Measurements from ENCODE around the gene ABHD12. TPM values are rescaled to one million over a fixed set of nuclear protein-coding genes. Genes with fewer than 3 reads are reported as not detected.
"Not testable (repeated sequence)": the region's sequence is repeated elsewhere in the genome, so short reads cannot be mapped to it uniquely, and the experiment has no call there.

The ABHD12 gene
- total RNA-seq, 1 donor from 2014 or later: 25.0 TPM

DNA sequence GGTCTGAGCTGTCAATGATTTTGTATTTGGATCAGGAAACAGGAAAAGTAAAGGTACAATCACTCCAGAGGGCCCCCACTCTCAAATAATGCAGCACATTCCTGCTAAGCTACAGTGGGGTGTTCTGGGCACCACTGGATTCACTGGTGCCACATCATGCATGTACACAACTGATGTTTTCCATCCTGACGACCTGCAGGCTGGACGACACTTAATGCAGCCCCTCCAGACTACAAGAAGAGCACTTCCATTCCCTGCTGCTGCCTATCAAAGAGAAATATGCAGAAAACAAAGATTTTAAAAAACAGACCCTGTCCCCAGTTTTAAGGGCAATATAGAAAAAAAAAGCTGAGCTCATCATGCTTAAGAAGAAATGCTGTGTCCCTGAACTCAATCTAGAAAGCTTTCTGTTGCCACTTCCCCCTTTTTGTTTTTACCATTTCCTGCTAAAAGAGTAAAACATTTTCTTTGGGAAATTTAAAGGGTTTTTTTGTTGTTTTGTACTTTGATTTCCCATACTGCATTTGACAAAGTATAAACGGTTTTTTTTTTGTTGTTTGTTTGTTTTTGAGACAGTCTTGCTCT, 35.5 kb downstream of the ABHD12 start:
- ATAC-seq (no peak), DNase-seq (ENCODE audit: low spot score) (no peak)

DNA sequence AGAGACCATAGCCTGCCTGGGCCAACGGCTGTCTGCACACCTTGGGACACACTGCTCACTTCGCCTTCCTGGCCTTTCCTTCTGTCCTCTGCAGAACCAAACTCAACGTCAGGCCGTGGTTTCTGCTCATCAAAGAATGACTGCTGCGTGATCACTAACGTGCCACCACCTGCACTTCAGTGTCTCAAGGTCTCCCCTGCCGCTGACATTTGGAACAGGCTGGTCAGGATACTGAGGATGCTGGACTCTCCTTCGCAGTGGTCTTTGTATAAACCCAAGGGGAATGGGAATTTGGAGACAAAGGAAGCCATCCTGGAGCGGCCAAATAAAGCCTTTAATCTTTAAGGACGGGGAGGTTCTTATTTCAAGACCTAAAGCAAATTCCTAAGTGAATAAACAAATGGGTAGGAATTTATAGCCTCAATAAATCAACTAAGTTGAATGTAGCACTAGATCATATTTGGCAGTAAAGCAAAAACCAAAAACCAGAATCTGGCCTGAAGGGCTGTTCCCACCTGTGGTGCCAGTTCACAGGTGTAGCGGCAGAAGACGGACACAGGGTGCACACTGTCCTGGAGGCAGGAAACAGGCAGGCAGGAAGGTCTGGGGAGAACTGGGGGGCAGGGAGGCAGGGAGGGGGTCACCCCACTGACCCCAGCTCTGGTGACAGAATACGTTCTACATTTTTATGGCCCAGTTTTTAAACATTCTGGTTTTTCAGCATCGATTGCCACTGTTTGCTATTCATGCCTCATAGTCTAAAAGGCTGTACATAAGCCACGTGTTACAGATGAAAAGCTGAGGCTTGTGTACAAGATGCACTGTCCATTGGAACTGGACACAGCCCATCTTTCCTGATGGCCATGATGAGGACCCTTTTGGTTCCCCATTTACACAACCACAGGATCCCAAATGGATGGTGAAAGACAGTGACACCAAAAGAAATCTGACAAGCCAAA, 36.6 kb downstream of the ABHD12 start:
- ATAC-seq (no peak), DNase-seq (ENCODE audit: low spot score) (no peak)

DNA sequence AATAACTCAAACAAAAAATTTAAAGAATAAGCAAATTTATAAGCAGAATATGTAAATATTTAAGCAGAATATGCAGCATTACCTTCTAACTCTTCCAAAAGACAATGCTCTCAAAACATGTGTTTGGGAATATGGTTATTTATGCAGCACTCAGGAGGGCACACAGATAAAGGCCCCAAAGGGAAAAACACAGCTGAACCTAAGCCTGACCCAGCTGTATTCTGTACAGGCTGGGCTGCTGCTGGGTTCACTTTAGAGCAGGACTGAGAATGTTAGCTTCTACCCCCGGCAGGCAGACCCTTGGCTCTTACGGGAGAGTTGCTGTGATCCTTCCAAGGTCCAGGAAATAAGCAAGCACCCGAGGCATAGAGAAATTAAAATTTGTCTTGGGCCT, 37.3 kb downstream of the ABHD12 start:
- DNase-seq (ENCODE audit: low spot score) (no peak), ATAC-seq (no peak)

DNA sequence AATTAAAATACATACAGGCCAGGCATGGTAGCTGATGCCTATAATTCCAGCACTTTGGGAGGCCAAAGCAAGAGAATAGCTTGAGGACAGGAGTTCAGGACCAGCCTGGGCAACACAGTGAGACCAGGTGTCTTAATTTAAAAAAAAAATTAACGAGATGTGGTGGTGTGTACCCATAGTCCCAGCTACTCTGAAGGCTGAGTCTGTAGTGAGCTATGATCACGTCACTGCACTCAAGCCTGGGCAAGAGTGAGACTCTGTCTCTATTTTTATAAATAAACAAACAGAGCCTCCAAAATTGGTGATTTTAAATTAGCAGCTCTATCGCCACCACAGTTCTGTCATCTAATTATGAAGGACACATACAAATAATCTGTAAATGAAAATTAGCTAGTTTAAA, 37.9 kb downstream of the ABHD12 start:
- DNase-seq (ENCODE audit: low spot score): no peak
- ATAC-seq: no peak

DNA sequence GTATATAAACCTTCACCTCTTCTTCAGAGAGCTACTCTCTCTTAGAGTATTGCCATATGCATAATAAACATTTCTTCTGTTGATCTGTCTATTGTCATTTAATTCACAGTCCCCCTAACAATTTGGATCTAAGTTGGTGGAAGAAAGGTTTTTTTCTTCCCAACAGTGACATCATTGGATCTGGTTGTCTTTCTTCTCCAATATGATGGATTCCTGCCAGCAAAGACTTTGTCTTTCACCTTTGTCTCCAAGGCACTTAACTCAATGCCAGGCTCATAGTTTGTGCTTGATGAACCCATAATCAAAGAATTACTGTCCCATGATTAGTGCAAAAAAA, 39.6 kb downstream of the ABHD12 start:
- no peak for ATAC-seq

DNA sequence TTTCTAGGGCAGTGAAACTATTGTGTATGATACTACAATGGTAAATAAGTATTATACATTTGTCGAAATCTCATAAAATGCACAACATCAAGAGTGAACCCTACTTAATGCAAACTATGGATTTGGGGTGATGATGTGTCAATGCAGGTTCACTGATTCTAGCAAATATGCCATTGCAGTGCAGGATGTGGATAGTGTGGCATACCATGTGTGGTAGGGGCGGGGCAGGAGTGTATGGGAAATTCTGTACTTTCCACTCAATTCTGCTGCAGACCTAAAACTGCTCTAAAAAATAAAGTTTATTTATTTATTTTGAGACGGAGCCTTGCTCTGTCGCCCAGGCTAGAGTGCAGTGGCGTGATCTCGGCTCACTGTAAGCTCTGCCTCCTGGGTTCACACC, 44.3 kb downstream of the ABHD12 start:
- no peak for DNase-seq (ENCODE audit: low spot score)
- ATAC-seq: no peak

More for the DNA sequence above, 39.6 kb downstream of the ABHD12 start:
- DNase-seq (ENCODE audit: low spot score): no peak

DNA sequence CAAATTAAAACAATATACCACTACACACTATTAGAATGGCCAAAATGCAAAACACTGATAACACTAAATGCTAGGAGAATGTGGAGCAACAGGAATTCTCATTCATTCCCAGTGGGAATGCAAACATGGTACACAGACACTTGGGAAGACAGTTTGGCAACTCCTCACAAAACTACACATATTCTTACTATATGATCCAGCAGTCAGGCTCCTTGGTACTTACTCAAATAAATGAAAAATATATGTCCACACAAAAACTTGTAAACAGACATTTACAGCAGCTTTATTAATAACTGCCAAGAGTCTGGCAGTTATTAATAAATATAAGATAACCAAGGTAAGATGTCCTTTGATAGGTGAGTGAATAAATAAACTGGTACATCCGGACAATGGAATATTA, 44.9 kb downstream of the ABHD12 start:
- DNase-seq (ENCODE audit: low spot score): no peak
- ATAC-seq: no peak

DNA sequence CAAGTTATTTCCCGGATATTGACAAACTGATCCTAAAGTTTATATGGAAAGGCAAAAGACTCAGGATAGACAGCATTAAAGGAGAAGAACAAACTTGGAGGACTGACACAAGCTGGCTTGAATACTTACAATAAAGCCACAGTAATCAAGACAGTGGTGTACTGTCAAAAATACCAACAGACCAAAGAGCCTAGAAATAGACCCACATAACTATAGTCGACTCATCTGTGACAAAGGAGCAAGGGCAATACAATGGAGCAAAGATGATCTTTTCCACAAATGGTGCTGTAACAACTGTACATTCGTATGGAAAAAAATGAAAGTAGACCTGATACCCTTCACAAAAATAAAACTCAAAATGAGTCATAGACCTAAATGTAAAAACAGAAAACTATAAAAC, 46.0 kb downstream of the ABHD12 start:
- ATAC-seq: no peak
- no peak for DNase-seq (ENCODE audit: low spot score)

DNA sequence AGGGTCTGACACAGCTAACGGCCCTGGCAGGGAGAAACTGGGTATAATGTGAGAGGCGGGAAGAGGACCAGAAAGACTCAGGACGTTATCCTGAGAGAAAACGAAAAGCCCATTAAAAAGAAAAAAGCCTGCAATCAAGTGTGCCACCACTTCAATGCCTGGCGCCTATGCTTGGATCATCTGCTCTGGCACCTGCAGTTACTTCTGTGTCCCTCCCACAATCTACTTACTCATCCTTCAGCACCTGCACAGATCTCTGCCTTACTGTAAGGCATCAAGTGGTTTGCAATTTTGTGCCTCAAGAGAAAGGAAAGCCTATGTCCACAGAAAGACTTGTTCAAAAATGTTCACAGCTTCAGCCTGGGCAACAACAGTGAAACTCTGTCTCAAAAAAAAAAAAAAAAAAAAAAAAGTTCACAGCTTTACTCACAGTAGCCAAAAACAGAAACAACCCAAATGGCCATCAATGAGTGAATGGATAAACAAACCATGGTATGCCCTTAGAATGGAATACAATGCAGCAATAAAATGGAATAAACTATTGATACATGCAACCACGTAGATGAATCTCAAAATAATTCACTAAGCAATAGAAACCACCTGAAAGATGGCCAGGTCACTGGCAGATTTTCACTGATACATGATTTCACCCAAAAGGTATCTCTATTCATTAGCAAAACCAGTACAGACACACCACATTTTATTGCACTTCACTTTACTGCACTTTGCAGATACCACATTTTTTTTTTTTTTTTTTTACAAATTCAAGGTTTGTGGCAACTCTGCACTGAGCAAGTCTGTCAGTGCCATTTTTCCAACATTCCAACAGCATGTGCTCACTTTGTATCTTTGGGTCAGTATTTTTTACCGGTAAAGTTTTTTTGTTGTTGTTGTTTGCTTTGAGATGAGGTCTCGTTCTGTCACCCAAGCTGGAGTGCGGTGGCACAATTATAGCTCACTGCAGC, 48.6 kb downstream of the ABHD12 start:
- DNase-seq (ENCODE audit: low spot score): no peak

DNA sequence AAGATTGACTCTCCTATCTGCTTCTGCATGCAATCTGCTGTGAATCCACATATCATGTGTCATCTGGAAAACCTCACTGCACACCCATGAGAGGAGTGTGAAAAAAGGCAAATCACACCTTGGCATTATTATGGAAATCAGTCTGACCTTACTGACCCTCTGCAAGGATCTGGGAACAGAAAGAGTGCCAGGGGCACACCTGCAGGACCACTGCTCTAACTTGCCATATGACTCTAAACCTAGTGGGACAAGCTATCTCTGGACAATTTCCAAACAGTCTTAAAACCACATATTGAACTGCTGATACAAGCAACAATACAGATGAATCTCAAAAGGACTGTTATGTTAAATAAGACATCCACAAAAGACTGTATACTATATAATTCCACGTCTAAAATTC, 50.3 kb downstream of the ABHD12 start:
- ATAC-seq (no peak), DNase-seq (ENCODE audit: low spot score) (no peak)

More for the DNA sequence above, 48.6 kb downstream of the ABHD12 start:
- no peak for ATAC-seq

DNA sequence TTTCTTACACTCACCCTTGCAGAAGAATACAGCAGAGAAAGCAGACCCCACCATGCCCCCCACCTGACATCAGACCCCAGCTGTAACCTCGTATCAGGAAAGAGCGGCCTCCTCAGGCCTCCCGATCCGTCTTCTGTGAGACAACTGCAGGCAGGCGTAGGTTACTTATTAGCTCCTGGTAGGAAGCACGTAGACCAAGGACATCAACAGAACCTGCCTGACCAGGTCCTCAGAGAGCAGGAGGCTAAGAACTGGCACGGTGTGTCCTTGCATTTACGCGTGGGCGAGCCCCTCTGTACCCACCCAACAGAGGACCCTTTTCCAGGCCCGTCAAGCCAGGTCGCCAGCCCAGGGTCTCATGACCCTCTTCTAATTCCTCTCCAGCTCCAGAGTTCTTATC, 51.0 kb downstream of the ABHD12 start:
- no peak for DNase-seq (ENCODE audit: low spot score)

DNA sequence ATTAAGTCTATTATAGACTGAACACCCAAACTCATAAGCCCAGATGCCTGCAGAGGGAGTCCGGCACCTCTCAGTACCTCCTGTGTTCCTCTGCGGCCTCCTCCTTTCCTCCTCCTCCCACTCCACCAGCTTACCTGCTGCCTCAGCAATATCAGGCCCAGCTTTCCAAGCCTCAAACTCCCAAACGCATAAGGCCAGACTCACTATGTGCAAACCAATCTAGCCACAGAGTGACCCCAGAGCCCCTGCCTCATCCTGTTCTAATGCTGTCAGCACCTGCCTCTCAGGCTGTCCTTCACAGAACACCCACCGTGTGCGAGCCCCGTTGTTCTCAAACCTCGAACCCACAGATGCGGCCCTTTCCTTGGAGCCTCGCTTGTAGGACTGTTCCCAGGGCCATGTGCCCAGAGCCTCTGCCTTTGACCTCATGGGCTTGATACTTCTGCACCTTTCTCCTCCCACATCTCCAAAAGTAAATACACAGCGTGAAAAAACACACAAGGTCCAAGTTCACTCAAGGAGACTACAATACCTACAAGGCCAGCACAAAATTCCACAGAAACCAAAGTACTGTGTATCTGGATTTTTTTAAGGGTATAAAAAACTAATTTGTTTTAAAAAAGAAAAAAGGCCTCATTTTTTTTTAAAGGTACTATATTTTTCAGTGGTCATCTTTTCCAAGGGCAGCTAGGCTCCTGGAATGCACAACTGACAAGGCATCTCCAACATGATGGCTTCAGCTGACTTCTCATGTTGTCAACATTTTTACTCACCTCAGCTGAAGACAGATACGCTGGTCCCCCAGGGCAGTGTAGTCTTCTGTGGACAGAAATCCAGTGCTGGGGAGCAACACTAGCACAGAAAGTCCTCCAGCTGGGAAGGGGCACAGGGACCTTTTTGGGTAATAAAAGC, 52.3 kb downstream of the ABHD12 start:
- peak; percentile 74 for DNase-seq (ENCODE audit: low spot score)
- ATAC-seq: peak; percentile 94

More for the DNA sequence above, 51.0 kb downstream of the ABHD12 start:
- no peak for ATAC-seq

DNA sequence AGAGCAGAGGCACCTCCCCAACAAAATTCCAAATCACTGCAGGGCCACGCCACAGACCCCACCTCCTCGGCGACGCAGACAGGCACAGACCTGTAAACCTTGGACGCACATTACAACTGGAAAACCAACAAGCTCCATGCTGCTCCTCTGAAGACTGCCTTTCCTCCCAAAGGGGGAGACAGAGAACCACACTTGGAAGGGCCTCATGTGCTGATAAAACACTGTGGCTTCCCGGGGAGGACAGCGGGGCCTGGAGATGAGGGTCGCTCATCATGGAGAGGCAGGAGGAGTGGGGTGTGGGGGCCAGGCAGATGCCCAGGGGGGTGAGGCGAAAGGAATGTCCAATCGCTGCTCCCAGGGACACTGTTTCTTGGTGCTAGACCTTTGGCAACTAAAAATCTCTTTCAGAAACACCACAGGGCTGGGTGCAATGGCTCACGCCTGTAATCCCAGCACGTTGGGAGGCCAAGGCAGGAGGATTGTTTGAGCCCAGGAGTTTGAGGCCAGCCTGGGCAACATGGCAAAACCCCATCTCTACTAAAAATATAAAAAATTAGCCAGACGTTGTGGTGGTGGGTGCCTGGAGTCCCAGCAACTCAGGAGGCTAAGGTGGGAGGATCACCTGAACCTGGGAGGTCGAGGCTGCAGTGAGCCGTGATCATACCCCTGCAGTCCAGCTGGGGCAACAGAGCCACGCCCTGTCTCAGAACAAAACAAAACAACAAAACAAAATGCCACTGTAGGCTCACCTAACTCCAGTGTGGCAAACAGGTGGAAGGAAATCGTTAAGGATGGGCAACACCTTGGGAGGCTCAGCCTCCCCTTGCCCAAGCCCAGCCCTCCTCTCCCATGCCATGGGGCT, 53.8 kb downstream of the ABHD12 start:
- DNase-seq (ENCODE audit: low spot score) (peak; percentile 56), ATAC-seq (peak; percentile 80)

DNA sequence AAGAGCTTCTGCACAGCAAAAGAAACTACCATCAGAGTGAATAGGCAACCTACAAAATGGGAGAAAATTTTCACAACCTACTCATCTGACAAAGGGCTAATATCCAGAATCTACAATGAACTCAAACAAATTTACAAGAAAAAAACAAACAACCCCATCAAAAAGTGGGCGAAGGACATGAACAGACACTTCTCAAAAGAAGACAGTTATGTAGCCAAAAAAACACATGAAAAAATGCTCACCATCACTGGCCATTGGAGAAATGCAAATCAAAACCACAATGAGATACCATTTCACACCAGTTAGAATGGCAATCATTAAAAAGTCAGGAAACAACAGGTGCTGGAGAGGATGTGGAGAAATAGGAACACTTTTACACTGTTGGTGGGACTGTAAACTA, 55.7 kb downstream of the ABHD12 start:
- DNase-seq (ENCODE audit: low spot score); ATAC-seq: not testable (repeated sequence)

DNA sequence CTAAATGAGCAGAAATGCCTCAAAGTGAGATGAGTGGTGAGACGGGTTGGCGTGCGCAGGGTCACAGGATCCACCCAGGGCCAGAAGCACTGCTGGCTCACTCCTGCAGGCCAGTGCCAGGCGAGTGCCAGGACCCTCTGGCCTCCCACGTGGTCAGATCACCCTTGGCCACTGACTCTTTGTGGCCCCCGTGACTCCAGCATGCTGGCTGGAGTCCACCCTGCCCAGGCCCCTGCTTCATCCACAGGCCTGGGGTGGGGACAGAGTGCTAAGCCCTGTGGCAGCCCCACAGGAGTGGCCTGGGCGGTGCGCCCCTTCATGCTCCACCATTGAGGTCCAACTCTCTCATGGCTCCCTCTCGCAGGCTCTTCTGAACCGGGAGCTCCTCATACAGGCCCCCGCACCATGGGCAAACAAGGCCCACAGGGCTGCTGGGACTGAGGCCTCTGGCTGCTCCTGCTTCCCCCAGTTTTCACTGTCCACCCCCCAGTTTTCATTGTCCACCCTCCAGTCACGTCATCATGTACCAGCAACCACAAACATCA, 61.6 kb downstream of the ABHD12 start:
- DNase-seq (ENCODE audit: low spot score): no peak
- ATAC-seq: no peak

DNA sequence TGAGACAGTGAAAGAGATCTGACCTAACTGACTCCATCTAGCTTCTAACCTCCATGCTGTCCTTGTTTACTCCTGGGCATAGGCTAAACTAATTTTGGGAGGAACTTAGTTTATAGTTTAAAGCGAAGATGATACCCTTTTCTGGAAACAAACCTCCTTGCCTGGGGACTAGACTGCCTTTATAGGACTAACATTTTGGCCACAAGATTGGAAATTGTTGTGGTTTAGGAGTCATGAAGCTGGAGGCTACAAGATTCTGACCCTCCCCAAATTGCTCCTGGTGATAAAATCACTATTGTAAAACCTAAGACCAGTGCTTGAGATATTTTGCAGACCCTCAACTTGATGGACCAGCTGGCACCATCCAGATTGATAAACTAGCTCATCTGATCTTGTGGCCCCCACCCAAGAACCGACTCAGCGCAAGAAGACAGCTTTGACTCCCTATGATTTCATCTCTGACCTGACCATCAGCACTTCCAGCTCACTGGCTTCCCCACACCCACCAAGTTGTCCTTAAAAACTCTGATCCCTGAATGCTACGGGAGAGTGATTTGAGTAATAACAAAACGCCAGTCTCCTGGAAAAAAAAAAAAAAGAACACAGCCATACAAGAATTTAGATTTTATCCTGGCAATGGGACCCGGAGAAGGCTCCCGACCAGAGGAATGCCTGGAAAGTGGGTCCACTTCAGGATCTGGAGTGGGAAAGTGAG, 63.0 kb downstream of the ABHD12 start:
- DNase-seq (ENCODE audit: low spot score) (no peak), ATAC-seq (no peak)

DNA sequence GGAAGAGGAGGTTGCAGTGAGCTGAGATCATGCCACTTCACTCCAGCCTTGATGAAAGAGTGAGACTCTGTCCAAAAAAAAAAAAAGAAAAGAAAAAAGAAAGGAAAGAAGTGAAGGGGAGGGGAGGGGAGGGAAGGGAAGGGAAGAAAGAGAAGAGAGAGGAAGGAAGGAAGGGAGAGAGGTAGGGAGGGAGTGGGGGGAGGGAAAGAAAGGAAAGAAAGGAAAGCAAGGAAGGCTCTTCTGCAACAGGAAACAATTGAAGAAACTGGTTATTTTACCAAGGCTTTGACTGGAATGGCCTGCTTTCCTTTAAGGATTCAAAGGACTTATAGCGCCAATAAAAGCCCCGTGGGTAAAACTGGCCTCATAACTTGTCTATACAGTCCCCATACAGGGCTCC, 64.6 kb downstream of the ABHD12 start:
- no peak for DNase-seq (ENCODE audit: low spot score)
- no peak for ATAC-seq

DNA sequence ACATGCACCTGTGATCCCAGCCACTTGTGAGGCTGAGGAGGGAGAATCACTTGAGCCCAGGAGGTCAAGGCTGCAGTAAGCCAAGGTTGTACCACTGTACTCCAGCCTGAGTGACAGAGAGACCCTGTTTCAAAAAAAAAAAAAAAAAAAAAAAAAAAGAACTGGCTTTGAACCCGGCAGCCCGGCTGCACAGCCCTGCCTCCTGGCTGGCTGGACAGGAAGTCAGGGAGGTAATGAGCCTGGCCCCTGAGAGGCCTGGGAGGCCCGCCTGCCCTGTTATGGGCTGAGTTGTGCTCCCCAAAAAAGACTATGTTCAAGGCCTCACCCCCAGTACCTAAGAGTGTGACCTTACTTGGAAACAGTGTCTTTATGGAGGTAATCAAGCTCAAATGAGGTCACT, 65.6 kb downstream of the ABHD12 start:
- no peak for ATAC-seq
- no peak for DNase-seq (ENCODE audit: low spot score)

All from left lobe of liver (tissue), 2 donors.